Erythroblast (primary cell): ENCODE measurements around the gene TGM2.

Experiments used
- GATA1 ChIP-seq: IDR thresholded peaks from 2 replicates; pipeline ENCODE4 v1.6.1; 2011; ENCODE audit warnings: low read depth, mild to moderate bottlenecking, control low read depth, low read length, moderate library complexity
- POLR2A ChIP-seq: IDR thresholded peaks from 2 replicates; pipeline ENCODE4 v1.6.1; 2011; ENCODE audit warnings: mild to moderate bottlenecking, low read length

DNA sequence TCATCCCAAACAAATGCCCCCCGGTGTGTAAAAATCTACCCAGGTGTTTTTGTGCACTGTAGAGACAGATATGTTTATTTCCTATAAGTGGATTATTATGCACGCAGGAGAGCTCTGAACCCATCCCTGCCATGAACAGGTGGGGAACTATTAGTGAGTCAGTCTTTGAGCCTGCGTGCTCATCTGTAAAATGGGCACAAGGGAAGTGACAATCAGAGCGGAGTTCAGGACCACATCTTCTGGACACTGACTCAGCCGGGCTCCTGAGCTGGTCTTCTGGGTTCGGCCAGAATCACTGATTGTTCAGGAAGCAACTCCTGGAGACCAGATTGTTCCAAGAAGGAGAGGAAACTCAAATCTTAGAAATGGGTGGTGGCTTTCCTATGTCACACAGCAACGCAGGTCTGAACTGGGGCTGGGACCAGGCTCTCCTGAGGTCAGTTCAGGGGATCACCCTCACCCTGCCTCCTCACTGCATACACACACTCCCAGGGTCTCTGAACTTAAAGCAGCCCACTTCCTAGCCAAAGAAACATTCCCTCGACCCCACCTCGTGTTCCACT lies 27.3 kb upstream of the TGM2 start:
- no peak for TF ChIP-seq POLR2A
- no peak for TF ChIP-seq GATA1
